Activated CD4-positive, alpha-beta T cell treated with anti-CD3 and anti-CD28 coated beads, Interleukin-2, amount 10 ng/mL, durations not matched to agents 24 days and 14 days (primary cell): ENCODE data around the gene ARHGEF17. TPM values are rescaled to one million over a fixed set of nuclear protein-coding genes. Genes with fewer than 3 reads are reported as not detected.

Experiments
- DNase-seq: peaks from one replicate; pipeline ENCODE4 v3.0.0; 2022
- H3K27ac Mint-ChIP-seq: one replicate; pipeline ENCODE4 v1.8.0; 2022; ENCODE audit warnings: mild to moderate bottlenecking, mixed read lengths
- H3K27me3 Mint-ChIP-seq: one replicate; pipeline ENCODE4 v1.8.0; 2022; ENCODE audit warnings: mixed read lengths
- H3K36me3 Mint-ChIP-seq: one replicate; pipeline ENCODE4 v1.8.0; 2022; ENCODE audit warnings: low read depth, mild to moderate bottlenecking, mixed read lengths
- H3K4me1 Mint-ChIP-seq: one replicate; pipeline ENCODE4 v1.8.0; 2021; ENCODE audit warnings: mixed read lengths
- H3K4me3 Mint-ChIP-seq: one replicate; pipeline ENCODE4 v1.8.0; 2022; ENCODE audit warnings: mild to moderate bottlenecking, moderate library complexity, mixed read lengths
- H3K9me3 Mint-ChIP-seq: one replicate; pipeline ENCODE4 v1.8.0; 2021; ENCODE audit warnings: mixed read lengths
- intact Hi-C: fragments of 100-400 bp; cut with micrococcal nuclease; formaldehyde crosslinking; loops from one replicate; pipeline ENCODE4 v1.15.1; 2023
- total RNA-seq: library from RNA; stranded (reverse); gene quantifications from 2 replicates; pipeline ENCODE4 v1.2.3, GENCODE V29; 2022

The ARHGEF17 gene
- total RNA-seq, 1 donor from 2014 or later, result not detected

DNA sequence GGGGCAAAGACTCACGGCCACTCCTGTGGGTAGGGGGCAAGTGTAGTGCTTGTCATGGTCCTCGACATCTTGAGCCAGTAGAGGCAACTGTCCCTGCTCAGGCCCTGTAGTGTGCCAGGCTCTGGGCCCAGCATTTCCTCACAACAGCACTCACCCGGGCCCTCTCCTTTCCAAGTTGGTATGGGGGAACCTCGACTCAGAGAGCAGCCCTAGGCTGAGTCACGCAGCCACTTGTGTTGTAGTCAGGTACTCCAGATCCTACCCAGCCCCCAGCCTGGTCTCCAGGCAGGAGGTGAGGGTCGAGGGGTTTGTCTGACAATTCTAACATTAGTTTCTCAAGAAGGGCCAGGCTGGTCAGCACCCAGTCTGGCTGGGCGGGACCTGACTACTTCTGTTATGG lies 72.3 kb downstream of the ARHGEF17 start:
- H3K4me1 Mint-ChIP-seq, result peaks cover 62% of the 10 kb centered on the region
- H3K9me3 Mint-ChIP-seq, result no peaks in the 10 kb centered on the region
- intact Hi-C loops, result no loop called here
- DNase-seq, result no peak
- peaks cover 16% of the 10 kb centered on the region for H3K36me3 Mint-ChIP-seq
- H3K27me3 Mint-ChIP-seq, result no peaks in the 10 kb centered on the region
- H3K4me3 Mint-ChIP-seq, result no peak overlapping the region
- H3K27ac Mint-ChIP-seq, result no peak overlapping the region

- H3K27ac Mint-ChIP-seq, result peak overlapping the region; percentile 37
- H3K4me1 Mint-ChIP-seq, result peaks cover 62% of the 10 kb centered on the region
These were observed 72.9 kb downstream of the ARHGEF17 start for GRCh38 chr11:73380897-73381410.

DNA sequence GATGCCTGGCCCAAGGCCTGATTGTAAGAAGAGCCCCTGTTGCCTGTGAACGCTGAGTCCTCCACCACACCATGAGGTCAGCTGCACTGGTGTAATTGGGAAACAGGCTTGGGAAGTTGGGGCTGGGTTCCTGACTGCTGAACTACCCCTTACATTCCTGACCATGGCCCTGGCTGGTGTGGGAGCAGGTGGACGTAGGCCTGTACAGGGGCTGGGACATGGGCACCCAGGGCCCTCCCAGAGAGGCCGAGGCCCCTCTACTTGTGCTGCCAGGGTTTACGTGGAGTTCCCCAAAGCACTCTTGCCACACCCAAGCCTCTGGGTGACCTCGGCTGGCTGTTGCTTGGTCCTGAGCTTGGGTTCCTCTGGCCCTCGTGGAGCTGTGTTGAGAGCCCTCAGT lies 73.5 kb downstream of the ARHGEF17 start:
- Mint-ChIP-seq H3K4me3 (no peak overlapping the region), H3K4me1 (peaks cover 68% of the 10 kb centered on the region), H3K27ac (no peak overlapping the region), H3K27me3 (no peaks in the 10 kb centered on the region), H3K9me3 (no peaks in the 10 kb centered on the region), H3K36me3 (peaks cover 16% of the 10 kb centered on the region)
- intact Hi-C loops, result no loop called here
- DNase-seq, result no peak

More at GRCh38 chr11:73380897-73381410, 72.9 kb downstream of the ARHGEF17 start:
- Mint-ChIP-seq H3K27me3 (no peaks in the 10 kb centered on the region), H3K4me3 (no peak overlapping the region), H3K9me3 (no peaks in the 10 kb centered on the region), H3K36me3 (peaks cover 16% of the 10 kb centered on the region)
- DNase-seq, result no peak
- intact Hi-C loops, result no loop called here

DNA sequence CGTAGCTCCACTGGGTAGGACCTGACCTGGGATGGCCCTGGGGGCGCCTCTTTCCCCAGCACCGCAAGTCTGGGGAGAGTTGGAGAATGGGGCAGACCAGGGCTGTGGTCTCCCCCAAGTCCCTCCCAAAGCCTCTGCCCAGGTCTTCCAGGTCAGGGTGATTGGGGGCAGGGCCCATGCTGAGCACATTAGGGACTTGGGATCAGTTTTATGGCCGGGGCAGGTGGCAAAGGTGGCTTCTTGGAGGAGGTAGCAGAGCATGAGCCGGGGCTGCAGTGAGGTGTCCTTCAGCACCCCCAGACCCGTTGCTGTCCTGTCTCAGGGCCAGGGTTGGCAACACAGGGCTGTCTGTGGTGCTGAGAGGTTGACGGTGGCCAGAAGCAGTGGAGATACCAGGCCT lies 74.1 kb downstream of the ARHGEF17 start:
- H3K27ac Mint-ChIP-seq, result no peak overlapping the region
- no peak for DNase-seq
- H3K27me3 Mint-ChIP-seq, result no peaks in the 10 kb centered on the region
- intact Hi-C loops, result no loop called here
- peaks cover 67% of the 10 kb centered on the region for H3K4me1 Mint-ChIP-seq
- no peaks in the 10 kb centered on the region for H3K9me3 Mint-ChIP-seq
- H3K4me3 Mint-ChIP-seq, result no peak overlapping the region
- H3K36me3 Mint-ChIP-seq, result peaks cover 12% of the 10 kb centered on the region

DNA sequence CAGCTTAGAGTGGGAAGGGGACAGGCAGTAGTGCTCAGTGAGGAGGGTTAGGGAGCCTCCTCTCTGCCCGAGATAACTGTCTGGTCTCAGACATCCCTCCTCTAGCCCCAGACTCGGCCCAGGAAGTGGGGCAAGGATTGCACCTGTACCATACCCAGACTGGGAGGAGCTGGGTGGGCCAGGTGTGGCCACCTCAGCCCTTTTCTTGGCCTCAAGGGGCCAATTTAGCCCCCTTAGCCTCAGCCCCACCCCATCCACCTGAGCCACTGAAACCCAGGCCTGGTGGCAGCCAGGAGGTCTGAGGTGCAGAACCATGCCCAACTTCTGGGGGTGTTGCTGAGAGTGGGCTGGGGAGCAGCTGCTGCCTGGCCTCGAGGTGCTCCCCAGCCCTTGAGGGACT lies 74.7 kb downstream of the ARHGEF17 start:
- no peak for DNase-seq
- no peaks in the 10 kb centered on the region for H3K27me3 Mint-ChIP-seq
- peaks cover 65% of the 10 kb centered on the region for H3K4me1 Mint-ChIP-seq
- no peak overlapping the region for H3K4me3 Mint-ChIP-seq
- H3K36me3 Mint-ChIP-seq, result peaks cover 11% of the 10 kb centered on the region
- intact Hi-C loops, result no loop called here
- peak overlapping the region; percentile 25 for H3K27ac Mint-ChIP-seq
- H3K9me3 Mint-ChIP-seq, result no peaks in the 10 kb centered on the region

- Mint-ChIP-seq H3K36me3 (peaks cover 9% of the 10 kb centered on the region), H3K4me1 (peaks cover 58% of the 10 kb centered on the region), H3K27me3 (no peaks in the 10 kb centered on the region), H3K27ac (peak overlapping the region; percentile 75), H3K4me3 (peak overlapping the region; percentile 59), H3K9me3 (no peaks in the 10 kb centered on the region)
- intact Hi-C loops, result no loop called here
- no peak for DNase-seq
These were observed 75.4 kb downstream of the ARHGEF17 start for GRCh38 chr11:73383249-73384124.

GRCh38 chr11:73384125-73384441 lies 76.0 kb downstream of the ARHGEF17 start:
- Mint-ChIP-seq H3K27ac (peak overlapping the region; percentile 75), H3K27me3 (no peaks in the 10 kb centered on the region), H3K4me3 (peak overlapping the region; percentile 59), H3K4me1 (peaks cover 57% of the 10 kb centered on the region), H3K36me3 (peaks cover 6% of the 10 kb centered on the region), H3K9me3 (no peaks in the 10 kb centered on the region)
- DNase-seq, result no peak
- intact Hi-C loops, result no loop called here

DNA sequence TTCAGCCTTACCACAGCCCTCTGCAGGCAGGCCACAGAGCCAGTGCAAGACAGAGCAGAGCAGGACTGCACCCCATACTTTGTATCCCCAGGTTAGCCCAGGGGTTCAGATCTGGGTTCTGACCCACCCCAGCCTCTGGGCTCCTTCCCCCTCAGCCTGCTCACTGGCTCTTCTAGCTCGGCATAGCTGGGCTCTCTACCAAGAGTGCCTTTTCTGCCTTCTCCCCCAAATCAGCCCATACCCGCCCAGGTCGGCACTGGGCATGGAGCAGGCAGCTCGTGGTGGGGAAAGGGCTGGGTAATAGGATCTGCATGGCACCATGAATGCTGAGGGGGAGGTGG lies 76.4 kb downstream of the ARHGEF17 start:
- no peaks in the 10 kb centered on the region for H3K27me3 Mint-ChIP-seq
- DNase-seq, result no peak
- H3K4me3 Mint-ChIP-seq, result peak overlapping the region; percentile 59
- H3K36me3 Mint-ChIP-seq, result peaks cover 6% of the 10 kb centered on the region
- peak overlapping the region; percentile 75 for H3K27ac Mint-ChIP-seq
- no peaks in the 10 kb centered on the region for H3K9me3 Mint-ChIP-seq
- H3K4me1 Mint-ChIP-seq, result peaks cover 58% of the 10 kb centered on the region
- intact Hi-C loops, result no loop called here

DNA sequence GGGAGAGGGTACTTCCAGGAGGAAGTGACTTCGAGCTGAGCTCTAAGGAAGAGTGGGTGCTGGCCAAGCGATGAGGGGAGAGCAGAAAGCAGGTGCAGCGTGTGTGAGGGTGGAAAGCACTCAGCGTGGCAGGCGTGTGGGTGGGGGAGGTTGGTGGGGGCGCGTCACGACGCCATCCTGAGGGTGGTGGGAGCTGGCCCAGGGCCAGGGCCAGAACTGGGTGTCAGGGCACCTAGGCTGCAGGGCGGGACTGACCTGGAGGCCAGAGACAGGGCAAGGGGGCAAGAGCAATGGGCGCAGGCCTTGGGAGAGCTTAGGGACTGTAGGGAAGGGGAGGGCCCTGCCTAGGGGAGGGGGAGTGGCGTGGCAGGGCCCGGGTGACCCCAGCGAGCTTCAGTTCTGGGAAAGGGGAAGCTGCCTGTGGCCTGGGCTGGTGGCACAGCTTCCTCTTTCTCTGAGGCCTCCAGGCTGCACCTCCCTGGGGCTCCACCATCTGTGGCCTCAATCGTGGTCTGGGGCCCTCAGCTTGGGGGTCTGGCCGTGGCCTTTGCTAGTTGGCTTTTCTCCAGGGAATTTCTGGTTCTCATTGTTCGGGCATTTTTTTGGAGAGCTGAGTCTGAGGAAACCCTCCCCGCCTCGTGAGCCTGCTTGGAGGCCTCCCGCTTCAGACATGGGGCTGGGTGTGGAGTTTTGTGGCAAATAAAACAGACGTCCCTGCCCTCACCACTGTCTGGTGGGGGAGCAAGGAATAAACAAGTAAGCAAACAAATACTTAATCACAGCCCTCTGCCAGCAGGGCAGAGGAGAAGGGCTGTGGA lies 77.0 kb downstream of the ARHGEF17 start:
- Mint-ChIP-seq H3K27me3 (no peaks in the 10 kb centered on the region), H3K9me3 (no peaks in the 10 kb centered on the region), H3K4me1 (peaks cover 61% of the 10 kb centered on the region), H3K36me3 (peaks cover 7% of the 10 kb centered on the region), H3K4me3 (peak overlapping the region; percentile 59), H3K27ac (peak overlapping the region; percentile 75)
- peak; percentile 75 for DNase-seq
- intact Hi-C loops, result no loop called here

GRCh38 chr11:73386016-73386415 lies 77.9 kb downstream of the ARHGEF17 start:
- no peaks in the 10 kb centered on the region for H3K9me3 Mint-ChIP-seq
- intact Hi-C loops, result no loop called here
- H3K27ac Mint-ChIP-seq, result peak overlapping the region; percentile 75
- H3K36me3 Mint-ChIP-seq, result peaks cover 7% of the 10 kb centered on the region
- H3K4me1 Mint-ChIP-seq, result peaks cover 56% of the 10 kb centered on the region
- DNase-seq, result no peak
- H3K27me3 Mint-ChIP-seq, result no peaks in the 10 kb centered on the region
- peak overlapping the region; percentile 59 for H3K4me3 Mint-ChIP-seq

DNA sequence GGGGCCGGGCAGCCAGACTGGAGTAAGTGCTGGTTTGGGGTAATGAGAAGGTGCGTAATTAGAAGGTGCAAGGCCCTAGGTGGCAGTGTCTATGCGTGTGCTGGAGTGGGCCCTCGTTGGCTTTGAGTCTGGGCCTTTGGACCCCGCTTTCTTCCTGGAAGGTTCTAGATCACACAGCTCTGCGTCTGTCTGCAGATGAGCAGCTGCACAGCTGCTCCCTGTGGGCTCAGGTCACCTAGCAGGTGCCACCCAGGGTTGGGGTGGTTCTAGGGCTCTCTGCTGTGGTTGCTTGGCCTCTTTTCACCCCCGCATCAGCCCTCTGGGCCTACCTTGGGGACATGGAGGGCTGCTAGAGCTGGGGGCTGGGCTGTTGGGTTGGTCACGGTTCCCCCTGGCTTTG lies 78.5 kb downstream of the ARHGEF17 start:
- H3K27me3 Mint-ChIP-seq, result no peaks in the 10 kb centered on the region
- H3K27ac Mint-ChIP-seq, result peak overlapping the region; percentile 62
- intact Hi-C loops, result no loop called here
- H3K36me3 Mint-ChIP-seq, result peaks cover 7% of the 10 kb centered on the region
- no peaks in the 10 kb centered on the region for H3K9me3 Mint-ChIP-seq
- peaks cover 53% of the 10 kb centered on the region for H3K4me1 Mint-ChIP-seq
- DNase-seq, result no peak
- H3K4me3 Mint-ChIP-seq, result no peak overlapping the region

- Mint-ChIP-seq H3K4me3 (no peak overlapping the region), H3K4me1 (peaks cover 46% of the 10 kb centered on the region), H3K27me3 (no peaks in the 10 kb centered on the region), H3K36me3 (peaks cover 9% of the 10 kb centered on the region), H3K27ac (no peak overlapping the region), H3K9me3 (no peaks in the 10 kb centered on the region)
- intact Hi-C loops, result no loop called here
- no peak for DNase-seq
These were observed 79.7 kb downstream of the ARHGEF17 start for GRCh38 chr11:73387594-73388264.

- intact Hi-C loops, result no loop called here
- Mint-ChIP-seq H3K27me3 (no peaks in the 10 kb centered on the region), H3K27ac (no peak overlapping the region), H3K4me3 (no peak overlapping the region), H3K36me3 (peaks cover 9% of the 10 kb centered on the region), H3K9me3 (no peaks in the 10 kb centered on the region), H3K4me1 (peaks cover 42% of the 10 kb centered on the region)
- DNase-seq, result no peak
These were observed 80.4 kb downstream of the ARHGEF17 start for GRCh38 chr11:73388265-73389133.
